H1 (cell line): ENCODE results near the gene MCM3. TPM values are rescaled to one million over a fixed set of nuclear protein-coding genes. Genes with fewer than 3 reads are reported as not detected.
A peak's percentile ranks its signal among the peaks of the same experiment; 100 is the strongest.

Experiments used
- ASH2L ChIP-seq: fragments of 200-600, 300-600 bp; sonication (generic); IDR thresholded peaks from one replicate; pipeline ENCODE4 v1.7.1; 2017; ENCODE audit warnings: low read length
- CREB1 ChIP-seq: IDR thresholded peaks from 2 replicates; pipeline ENCODE4 v1.6.1; 2012; ENCODE audit warnings: inconsistent platforms
- RBBP5 ChIP-seq: IDR thresholded peaks from 2 replicates; pipeline ENCODE4 v1.7.1; 2012; ENCODE audit warnings: low read depth, mild to moderate bottlenecking, inconsistent platforms, low read length, moderate library complexity, borderline replicate concordance
- ZNF274 ChIP-seq: IDR thresholded peaks from 2 replicates; pipeline ENCODE4 v1.7.0; 2012; ENCODE audit warnings: low read length, borderline replicate concordance; ENCODE audit errors: extremely low read depth
- polyA plus RNA-seq, 7 experiments: library from polyadenylated mRNA; depleted of rRNA in 3 of 7; stranded (reverse) in 5 of 7; unstranded in 2 of 7; fragments of >200 nt in 5 of 7; fragments of 200-250 nt in 2 of 7; gene quantifications; 1 replicate in 5 of 7; 2 replicates in 1 of 7; 4 replicates in 1 of 7; pipeline versions ENCODE4 v1.2.1 to v1.2.3, GENCODE V29; 2011 to 2013; ENCODE audit warnings: missing spikeins in 2 of 7, mixed read lengths in 2 of 7
- total RNA-seq: library from RNA; stranded (reverse); fragmentation: NEBNext Ultra II Directional; extraction: Animal tissue kit (Norgen Biotek cat#: 25700); gene quantifications from 2 replicates; pipeline ENCODE4 v1.2.1, GENCODE V29; 2021

Gene MCM3
- total and polyA plus RNA-seq, 2 of the 8 experiments (the other 6 are each of a cell fraction or from before 2014, with no cell fraction given): 275 to 293 TPM

- TF ChIP-seq ASH2L (peak; percentile 97), RBBP5 (peak; percentile 96), ZNF274 (no peak), CREB1 (peak; percentile 40; the same call in 1 of the 2 replicates)
Observed at GRCh38 chr6:52306972-52307870, 22.7 kb upstream of the MCM3 start (continued).
